ENCODE data around the gene KDM6A. TPM values are rescaled to one million over a fixed set of nuclear protein-coding genes. Genes with fewer than 3 reads are reported as not detected.

The KDM6A gene
- polyA plus RNA-seq, 1 donor (not counting 4 experiments of a cell fraction or from before 2014, with no cell fraction given), result 64.2 TPM

DNA sequence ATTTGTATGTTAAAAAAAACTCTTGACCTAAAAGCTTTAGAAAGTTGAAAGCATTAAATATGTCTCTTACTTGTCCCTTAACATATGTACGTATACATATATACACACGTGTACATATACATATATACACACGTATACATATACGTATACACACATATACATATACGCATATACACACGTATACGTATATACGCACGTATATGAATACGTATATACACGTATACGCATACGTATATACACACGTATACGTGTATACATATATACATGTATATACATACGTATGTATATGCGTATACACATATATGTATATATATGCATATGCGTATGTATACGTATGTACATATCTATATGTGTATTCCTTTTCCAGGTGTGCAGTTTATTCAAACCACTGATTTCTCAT lies 3.8 kb downstream of the KDM6A start:
- Histone ChIP-seq H3K4me2 (ENCODE audit: control insufficient read depth, extremely low read depth, insufficient read depth, low read depth, low read length) (no peak overlapping the region), H3K4me3 (ENCODE audit: control insufficient read depth in 2 of 3, extremely low read depth in 1 of 3, insufficient read depth in 2 of 3, low read depth in 1 of 3, low read length in 3 of 3) (no peak overlapping the region), H3K9ac (ENCODE audit: control insufficient read depth, extremely low read depth, insufficient read depth, low read length) (no peak overlapping the region), H3K27me3 (ENCODE audit: control insufficient read depth, extremely low read depth, insufficient read depth, low read length) (no peaks in the 10 kb centered on the region), H3K4me1 (ENCODE audit: control insufficient read depth, extremely low read depth, insufficient read depth, low read length) (peaks cover 12% of the 10 kb centered on the region), H4K20me1 (ENCODE audit: control insufficient read depth, extremely low read depth, insufficient read depth, low read length) (peaks cover 2% of the 10 kb centered on the region), H3K9me3 (ENCODE audit: control insufficient read depth, low read depth, low read length) (no peaks in the 10 kb centered on the region), H3K27ac (ENCODE audit: control insufficient read depth, insufficient read depth, low read length) (no peak overlapping the region), H3K79me2 (ENCODE audit: control insufficient read depth, insufficient read depth, low read length) (peaks cover 90% of the 10 kb centered on the region), H3K9me1 (ENCODE audit: control insufficient read depth, extremely low read depth, insufficient read depth, low read length) (no peaks in the 10 kb centered on the region), H3K36me3 (ENCODE audit: control insufficient read depth in 2 of 2, extremely low read depth in 1 of 2, insufficient read depth in 2 of 2, low read length in 2 of 2) (no peaks in the 10 kb centered on the region), H2AFZ (ENCODE audit: control insufficient read depth, low read length) (no peak overlapping the region)
- TF ChIP-seq, protein P1, sequence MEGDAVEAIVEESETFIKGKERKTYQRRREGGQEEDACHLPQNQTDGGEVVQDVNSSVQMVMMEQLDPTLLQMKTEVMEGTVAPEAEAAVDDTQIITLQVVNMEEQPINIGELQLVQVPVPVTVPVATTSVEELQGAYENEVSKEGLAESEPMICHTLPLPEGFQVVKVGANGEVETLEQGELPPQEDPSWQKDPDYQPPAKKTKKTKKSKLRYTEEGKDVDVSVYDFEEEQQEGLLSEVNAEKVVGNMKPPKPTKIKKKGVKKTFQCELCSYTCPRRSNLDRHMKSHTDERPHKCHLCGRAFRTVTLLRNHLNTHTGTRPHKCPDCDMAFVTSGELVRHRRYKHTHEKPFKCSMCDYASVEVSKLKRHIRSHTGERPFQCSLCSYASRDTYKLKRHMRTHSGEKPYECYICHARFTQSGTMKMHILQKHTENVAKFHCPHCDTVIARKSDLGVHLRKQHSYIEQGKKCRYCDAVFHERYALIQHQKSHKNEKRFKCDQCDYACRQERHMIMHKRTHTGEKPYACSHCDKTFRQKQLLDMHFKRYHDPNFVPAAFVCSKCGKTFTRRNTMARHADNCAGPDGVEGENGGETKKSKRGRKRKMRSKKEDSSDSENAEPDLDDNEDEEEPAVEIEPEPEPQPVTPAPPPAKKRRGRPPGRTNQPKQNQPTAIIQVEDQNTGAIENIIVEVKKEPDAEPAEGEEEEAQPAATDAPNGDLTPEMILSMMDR (optimal IDR thresholded peaks at IDR 0.05 in 1 of 3, IDR thresholded peaks at IDR 0.05 in 1 of 3, conservative IDR thresholded peaks at IDR 0.05 in 1 of 3; ENCODE audit: extremely low read depth in 1 of 3, insufficient read depth in 2 of 3, low read length in 3 of 3), result no peak
- TF ChIP-seq EZH2 (IDR thresholded peaks at IDR 0.05; ENCODE audit: low read length), result no peak
- FAIRE-seq, result no peak
- dilution Hi-C loops (cut with MboI; ENCODE audit: extremely low pct_ligation_motif_present, low sequenced_read_pairs), result no loop called here
- no peak for DNase-seq (ENCODE audit: low read depth, low spot score)

DNA sequence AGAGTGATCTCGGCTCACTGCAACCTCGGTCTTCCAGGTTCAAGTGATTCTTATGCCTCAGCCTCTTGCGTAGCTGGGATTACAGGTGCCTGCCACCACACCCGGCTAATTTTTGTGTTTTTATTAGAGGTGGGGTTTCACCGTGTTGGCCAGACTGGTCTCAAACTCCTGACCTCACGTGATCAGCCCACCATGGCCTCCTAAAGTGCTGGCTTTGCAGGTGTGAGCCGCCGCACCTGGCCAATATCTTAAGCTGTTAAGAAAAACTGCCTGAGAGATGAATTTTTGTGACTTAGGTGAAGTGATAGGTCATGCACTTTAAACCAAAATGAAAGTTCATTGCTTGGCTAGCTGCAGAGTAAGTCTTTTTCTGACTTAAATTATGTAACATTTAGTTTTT lies 5.8 kb downstream of the KDM6A start:
- Histone ChIP-seq H3K4me2 (ENCODE audit: control insufficient read depth, extremely low read depth, insufficient read depth, low read depth, low read length) (no peak overlapping the region), H3K4me3 (ENCODE audit: control insufficient read depth in 2 of 3, extremely low read depth in 1 of 3, insufficient read depth in 2 of 3, low read depth in 1 of 3, low read length in 3 of 3) (no peak overlapping the region), H3K79me2 (ENCODE audit: control insufficient read depth, insufficient read depth, low read length) (peaks cover 97% of the 10 kb centered on the region), H3K9me1 (ENCODE audit: control insufficient read depth, extremely low read depth, insufficient read depth, low read length) (no peaks in the 10 kb centered on the region), H3K27ac (ENCODE audit: control insufficient read depth, insufficient read depth, low read length) (no peak overlapping the region), H3K27me3 (ENCODE audit: control insufficient read depth, extremely low read depth, insufficient read depth, low read length) (no peaks in the 10 kb centered on the region), H2AFZ (ENCODE audit: control insufficient read depth, low read length) (no peak overlapping the region), H3K36me3 (ENCODE audit: control insufficient read depth in 2 of 2, extremely low read depth in 1 of 2, insufficient read depth in 2 of 2, low read length in 2 of 2) (no peaks in the 10 kb centered on the region), H3K4me1 (ENCODE audit: control insufficient read depth, extremely low read depth, insufficient read depth, low read length) (peaks cover 12% of the 10 kb centered on the region), H3K9me3 (ENCODE audit: control insufficient read depth, low read depth, low read length) (no peaks in the 10 kb centered on the region), H3K9ac (ENCODE audit: control insufficient read depth, extremely low read depth, insufficient read depth, low read length) (no peak overlapping the region), H4K20me1 (ENCODE audit: control insufficient read depth, extremely low read depth, insufficient read depth, low read length) (peaks cover 2% of the 10 kb centered on the region)
- dilution Hi-C loops (cut with MboI; ENCODE audit: extremely low pct_ligation_motif_present, low sequenced_read_pairs), result no loop called here
- FAIRE-seq (no peak), DNase-seq (ENCODE audit: low read depth, low spot score) (no peak)
- TF ChIP-seq EZH2 (IDR thresholded peaks at IDR 0.05; ENCODE audit: low read length), result no peak
- TF ChIP-seq, protein P1 (optimal IDR thresholded peaks at IDR 0.05 in 1 of 3, IDR thresholded peaks at IDR 0.05 in 1 of 3, conservative IDR thresholded peaks at IDR 0.05 in 1 of 3; ENCODE audit: extremely low read depth in 1 of 3, insufficient read depth in 2 of 3, low read length in 3 of 3), result no peak
